Kidney tubule cell (primary cell): Measurements from ENCODE around the gene C10orf71.

Source experiments
- DNase-seq: peaks from one replicate; pipeline ENCODE4 v3.0.0-alpha.2; 2018; ENCODE audit warnings: low spot score

C10orf71 gene, protein sequence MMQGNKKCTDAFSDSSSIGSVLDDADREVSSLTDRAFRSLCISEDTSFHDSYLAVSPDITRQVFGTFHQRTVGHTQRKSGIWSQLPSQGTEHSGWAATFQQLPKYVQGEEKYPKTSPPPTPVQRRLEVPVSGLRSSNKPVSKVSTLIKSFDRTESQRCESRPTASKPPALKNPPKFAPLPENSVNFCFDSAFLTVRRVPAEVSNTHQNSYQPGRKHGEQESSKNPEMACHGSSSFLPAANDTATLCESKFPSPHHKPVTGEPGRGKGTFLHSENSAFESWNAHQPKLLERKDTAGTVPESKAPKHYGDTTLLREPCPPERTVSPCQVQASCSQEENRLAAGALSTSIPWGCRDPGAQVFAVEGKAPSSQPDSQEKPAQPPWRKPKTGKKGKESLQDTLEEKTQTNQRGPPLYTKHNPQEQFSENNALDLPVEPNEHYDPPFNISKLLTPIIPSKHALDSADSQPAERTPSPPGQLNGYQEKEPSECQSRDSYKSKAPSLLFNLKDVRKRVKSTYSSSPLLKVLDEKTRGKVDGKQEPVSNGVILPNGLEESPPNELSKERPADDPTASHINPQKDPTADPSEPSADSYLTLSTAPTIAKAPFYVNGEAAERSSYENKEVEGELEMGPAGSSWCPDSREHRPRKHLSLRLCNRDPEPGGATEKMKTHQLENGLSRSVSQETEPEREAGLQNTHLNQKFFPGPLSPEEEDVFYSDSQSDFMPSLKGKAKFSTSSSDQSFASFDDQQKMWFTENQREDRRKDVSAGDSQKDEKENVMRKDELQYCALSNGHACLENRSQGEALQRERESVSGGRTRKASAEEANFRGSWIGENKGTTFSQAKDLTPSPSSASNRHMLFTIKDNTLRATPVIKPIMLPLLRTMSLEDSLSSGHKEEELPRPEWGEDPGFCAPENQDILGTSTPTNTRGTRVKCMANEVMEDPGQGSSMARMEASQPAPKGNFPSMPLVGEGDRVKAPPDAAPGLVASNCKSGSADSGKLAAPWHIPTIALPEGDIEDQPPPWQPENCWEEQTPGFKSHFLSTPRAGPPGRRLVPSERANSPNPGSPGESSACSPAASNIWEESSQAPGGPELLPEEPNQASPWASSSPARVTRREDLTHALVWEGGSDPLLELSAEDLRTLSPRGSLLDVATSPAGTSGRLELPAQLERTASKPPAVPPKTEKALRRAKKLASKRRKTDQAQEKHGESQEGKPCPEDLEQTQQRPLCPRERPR (N-terminal part only)

DNA sequence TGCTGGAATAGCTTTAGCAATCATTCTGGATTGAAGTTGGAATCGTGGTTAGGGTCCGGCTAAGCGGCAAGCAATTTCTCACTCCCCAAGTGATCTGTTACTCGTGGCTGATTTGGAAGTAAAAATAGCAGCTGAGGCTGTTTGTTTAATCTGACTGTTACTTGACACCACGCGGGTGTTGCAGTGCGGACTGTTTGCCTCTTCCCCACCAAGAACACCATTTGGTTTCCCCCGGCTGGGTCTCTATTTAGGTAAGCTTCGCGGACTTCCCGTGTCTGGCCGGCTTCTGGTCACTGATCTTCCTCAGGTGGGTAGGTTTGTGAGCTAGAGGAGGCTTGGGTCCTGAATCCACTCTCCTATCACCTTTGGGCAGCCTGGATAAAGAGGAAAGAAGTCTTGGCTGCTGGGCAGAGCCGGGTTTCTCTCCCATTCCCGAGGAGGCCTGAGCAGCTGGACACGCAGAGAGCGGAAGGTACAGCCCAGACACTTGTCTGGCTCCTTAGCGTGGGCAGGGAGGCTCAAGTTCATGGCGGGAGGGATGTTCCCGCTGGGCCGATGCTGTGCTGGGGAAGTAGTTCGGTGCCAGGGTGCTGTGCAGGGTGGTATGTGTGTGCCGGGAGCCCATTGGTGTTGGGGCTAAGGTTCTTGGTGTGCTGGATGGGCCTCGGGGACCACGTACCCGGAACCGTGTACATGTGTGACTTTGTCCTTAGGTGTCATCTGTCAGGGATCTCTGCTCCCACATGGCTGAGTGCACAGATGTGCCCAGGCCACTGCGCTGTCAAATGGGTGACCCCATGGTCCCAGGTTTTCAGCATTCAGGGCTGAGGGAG is at the start of gene C10orf71:
C10orf71 (plus strand) TSS at position 188 of the 833 bp plus-strand sequence. CDS start 23,376 bp downstream, outside the sequence.
- DNase-seq: no peak

DNA sequence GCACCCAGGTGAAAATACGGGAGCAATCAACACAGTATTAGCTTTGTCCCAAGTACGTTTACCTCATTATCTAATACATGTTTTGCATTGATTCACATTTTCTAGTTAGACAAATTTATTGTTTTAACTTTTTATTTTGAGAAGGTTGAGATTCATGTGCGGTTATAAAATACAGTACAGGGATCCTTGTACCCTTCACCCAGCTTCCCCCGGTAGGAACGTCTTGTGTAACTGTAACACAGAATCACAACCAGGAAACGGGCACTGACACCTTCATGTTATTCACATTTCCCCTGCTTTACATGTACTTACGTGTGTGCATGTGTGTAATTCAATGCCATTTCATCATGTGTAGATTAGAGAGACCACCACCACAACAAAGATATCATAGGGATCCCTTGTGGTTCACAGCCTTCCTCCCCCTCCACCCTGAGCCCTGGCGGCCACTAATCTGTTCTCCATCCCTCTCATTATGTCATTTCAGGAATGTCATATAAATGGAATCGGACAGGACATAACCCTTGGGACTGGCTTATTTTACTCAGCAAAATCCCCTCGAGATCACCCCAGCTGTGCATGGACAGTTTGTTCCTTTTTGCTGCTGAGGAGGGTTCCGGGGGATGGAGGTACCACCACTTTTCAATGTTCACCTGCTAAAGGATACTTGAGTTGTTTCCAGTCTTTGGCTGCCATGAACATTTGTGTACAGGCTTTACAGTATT is 46.5 kb upstream of the C10orf71 start:
- DNase-seq: no peak

DNA sequence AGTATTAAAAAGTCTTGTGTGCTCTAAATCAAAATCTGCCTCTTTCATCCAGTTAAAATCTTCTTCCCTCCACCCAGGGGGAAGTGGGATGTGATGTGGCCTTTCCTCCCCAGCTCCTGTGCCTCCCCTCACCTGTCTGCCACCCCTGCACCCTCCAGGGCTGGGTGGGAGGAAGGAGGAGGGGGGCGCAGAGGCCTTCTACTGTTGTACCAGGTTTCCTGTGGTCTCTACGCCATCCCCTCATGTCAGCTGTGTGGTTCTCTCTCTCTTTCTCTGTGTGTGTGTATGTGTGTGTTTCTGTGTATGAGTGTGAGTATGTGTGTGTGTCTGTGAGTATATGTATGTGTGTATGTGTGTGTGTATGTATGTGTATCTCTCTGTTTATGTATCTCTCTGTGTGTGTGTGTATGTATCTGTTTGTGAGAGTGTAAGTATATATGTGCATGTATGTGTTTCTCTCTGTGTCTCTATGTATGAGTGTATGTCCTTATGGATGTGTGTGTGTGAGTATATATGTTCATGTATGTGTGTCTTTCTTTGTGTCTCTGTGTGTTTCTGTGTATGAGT is 45.5 kb upstream of the C10orf71 start:
- DNase-seq: no peak

DNA sequence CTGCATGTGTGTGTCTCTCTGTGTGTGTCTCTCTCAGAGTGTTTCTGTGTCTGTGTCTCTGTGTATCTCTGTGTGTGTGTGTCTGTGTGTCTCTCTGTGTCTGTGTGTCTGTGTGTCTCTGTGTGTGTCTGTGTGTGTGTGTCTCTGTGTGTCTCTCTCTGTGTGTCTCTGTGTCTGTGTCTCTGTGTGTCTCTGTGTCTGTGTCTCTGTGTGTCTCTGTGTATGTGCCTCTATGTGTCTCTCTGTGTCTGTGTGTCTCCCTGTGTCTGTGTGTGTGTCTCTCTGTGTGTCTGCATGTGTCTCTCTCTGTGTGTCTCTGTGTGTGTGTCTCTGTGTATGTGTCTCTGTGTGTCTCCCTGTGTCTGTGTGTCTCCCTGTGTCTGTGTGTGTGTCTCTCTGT is 44.8 kb upstream of the C10orf71 start:
- DNase-seq: no peak

DNA sequence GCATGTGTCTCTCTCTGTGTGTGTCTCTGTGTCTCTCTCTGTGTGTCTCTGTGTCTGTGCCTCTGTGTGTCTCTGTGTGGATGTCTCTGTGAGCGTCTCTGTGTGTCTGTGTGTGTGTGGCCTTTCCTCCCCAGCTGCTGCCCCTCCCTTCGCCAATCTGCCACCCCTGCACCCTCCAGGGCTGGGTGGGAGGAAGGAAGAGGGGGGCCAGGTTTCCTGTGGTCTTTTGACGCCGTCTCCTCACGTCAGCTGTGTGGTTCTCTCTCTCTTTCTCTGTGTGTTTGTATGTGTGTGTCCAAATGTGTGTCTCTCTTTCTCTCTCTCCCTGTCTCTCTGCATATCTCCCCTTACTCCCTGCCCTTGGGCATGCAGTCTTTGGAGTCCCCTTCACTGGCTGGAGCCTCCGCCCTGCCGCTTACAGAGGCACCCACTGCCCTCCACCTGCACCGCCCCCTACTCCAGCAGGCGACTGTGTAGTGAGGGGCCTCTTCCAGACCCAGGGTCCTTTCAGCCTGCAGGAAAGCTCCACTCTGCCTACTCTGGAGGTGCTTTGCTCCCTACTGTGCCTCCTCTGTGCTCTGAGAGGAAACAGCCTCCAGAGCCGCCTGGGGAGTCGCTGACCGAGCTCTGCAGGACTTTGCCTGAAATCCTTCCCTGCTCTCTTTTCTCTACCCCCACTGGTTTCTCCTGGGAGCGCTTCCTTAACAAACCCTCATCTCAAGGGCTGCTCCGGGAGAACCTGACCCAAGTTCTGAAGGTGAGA is 44.2 kb upstream of the C10orf71 start:
- DNase-seq: no peak

DNA sequence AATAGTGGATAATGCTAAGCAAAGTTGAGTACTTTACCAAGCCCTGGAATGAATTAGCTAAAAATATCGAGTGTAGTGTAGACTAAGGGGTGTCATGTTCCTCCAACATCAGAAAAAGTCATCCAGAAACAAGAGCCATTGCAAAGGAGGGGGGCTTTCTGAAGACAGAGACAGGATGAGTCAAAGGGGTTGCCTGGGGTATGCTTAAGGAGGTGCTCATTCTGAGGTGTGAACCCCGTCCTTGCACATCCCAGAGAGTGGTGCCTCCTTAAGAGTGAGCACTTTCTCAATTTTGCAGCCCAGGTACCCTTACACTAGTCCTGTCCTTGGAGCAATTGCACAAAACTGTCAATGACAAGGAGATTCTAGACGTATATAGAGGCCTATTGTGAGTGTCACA is 43.1 kb upstream of the C10orf71 start:
- no peak for DNase-seq

DNA sequence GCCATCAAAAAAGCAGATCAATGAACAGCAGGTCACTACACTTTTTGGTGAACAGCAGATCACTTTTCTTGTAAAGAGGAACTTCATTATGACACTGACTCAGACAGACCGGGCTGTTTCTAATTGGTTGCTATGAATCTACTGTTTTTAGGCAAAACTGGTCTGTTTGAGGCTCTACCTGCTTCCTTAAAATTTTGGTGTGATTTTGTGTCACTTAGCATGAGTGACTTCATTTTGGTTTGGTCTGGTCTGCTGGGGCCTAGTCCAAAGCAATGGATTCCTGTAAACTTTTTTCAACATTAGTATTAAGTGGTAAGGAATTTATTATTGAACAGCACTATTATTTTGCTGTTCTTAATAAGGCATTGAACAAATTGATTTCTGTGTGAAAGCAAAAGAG is 41.8 kb upstream of the C10orf71 start:
- DNase-seq: no peak

DNA sequence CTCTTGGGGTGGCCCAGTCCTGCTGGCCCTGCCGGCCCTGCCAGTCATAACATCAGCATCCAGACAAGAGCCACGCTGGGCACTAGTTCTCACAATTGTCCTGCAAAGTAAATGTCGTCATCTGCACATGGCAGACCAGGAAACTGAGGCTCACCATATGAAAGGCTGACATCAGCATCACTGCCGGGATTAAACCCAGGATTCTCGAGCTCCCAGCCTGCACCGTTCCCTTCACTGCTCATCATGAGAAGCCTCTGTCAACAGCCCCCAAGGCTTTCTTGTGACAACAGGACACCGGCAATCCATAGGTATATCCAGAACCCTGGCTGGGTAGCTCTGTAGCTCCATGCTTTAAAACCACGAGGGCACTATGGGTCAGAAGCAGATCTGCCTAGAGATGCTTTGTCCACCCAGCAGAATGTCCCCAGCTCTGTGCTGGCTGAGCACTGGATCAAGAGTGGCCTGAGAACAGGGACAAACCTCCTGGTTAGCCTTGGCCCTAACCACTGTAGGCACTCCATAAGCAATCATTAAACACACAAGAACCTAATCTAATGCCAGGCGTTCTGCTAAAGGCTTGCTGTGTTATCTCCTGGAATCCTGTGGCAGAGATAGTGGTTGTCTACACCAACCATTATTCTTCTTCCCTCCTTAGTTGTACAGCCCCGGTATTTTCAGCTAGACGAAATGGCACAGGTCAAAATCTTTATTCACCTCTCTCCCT is 41.2 kb upstream of the C10orf71 start:
- DNase-seq: no peak

DNA sequence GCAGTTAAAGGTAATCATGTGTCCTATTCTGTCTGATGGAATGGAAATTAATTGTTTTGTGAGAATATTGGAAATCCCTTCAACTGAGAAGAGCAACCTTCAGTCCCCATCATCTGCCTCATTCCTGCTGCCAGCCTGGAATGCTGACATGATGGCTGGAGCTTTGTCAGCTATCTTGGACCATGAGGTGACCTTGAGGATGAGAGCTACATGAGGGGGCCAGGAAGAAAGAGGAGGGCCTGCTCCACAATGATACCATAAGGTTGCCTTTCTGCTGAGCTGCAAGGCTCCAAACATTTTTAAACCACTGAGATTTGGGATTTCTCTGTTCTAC is 40.7 kb upstream of the C10orf71 start:
- DNase-seq: no peak

DNA sequence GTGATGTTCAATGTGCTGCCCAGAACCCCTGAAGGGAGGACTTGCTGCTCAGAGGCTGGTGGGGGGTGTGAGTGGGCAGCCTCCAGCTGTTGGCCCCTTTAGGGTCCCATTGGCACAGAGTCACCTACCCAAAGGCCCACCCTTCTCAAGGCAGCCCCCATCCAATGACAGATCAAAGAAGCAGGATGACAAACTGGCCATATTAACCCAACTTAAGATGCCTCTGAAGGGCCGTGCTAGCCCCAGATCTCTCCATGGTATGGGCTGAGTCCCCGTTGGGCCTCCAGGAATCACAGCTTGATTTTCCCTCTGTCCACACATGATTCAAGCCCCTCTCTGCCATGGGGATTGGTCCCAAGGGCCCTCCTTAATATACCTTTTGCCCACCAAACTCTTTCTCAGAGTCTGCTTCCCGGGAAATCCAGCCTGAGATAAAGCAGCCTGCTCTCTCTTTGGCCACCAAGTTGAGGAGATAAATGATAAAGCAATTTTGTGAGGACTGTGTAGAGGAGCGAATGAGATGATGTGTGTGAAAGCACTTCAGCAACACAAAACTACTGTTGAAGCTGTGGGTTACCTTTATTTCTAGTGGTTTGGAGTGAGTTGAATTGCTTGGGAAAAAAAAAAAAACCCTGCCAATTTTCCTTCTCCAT is 38.2 kb upstream of the C10orf71 start:
- no peak for DNase-seq

DNA sequence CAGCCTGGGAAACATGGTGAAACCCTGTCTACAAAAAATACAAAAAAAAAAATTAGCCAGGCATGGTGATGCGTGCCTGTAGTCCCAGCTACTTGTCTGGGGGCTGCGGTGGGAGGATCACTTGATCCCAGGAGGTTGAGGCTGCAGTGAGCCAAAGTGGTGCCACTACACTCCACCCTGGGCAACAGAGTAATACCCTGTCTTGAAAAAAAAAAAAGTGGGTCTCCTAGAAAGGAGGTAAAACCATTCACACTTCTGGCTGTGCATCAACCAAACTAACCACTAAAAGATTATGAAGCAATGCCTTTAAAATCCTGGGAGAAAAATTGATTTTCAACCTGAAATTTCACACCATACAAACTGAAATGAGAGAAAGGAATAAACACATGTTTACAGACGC is 35.4 kb upstream of the C10orf71 start:
- DNase-seq: no peak

DNA sequence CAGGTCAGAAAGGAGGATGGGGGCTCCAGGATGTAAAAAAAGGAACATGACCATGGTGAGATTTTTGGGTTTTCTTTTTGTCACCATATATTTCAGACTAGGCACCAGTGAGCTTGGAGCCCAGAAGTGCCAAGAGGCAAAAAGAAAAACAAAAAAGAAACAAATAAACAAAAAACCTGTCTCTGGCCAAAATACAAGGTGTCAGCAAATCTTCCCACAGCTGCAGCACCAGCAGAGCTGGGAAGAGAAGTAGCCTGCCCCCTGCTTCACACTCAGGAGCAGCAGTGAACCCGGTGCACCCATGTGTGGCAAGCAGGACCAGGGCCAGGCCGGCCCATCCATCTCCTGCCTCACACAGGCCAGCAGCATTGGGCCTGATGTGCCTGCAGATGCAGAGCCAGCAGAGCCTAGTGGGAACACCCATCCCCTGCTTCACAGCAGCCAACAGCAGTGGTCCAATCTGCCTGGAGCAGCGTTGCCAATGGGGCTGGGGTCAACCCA is 34.7 kb upstream of the C10orf71 start:
- no peak for DNase-seq

DNA sequence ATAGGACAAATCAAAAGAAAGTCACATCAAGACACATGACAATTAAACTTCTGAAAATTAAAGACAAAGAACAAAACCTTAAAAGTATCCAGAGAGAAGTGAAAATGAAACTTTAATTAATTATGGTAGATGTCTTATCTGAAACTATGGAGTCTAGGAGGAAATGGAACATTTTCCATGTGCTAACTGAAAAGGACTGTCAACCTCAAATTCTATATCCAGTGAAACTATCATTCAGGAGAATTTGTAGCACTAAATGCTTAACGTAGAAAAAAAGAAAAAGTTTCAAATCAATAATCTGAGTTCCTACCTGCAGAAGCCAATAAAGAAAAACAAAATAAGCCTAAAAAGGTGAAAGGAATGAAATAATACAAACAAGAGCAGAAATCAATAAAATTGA is 33.1 kb upstream of the C10orf71 start:
- no peak for DNase-seq

DNA sequence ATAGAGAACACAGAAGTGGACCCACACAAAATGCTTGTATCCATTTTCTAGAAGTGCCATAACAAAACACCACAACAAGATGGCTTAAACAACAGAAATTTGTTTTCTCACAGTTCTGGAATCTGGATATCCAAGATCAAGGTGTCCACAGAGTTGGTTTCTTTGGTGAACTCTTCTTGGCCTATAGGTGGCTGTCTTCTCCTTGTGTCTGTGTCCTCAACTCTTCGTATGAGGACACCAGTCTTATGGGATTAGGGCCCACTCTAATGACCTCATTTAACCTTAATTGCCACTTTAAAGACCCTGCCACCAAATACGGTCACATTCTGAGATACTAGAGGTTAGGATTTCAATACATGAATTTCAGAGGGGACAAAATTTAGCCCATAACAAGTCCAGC is 30.8 kb upstream of the C10orf71 start:
- DNase-seq: no peak

DNA sequence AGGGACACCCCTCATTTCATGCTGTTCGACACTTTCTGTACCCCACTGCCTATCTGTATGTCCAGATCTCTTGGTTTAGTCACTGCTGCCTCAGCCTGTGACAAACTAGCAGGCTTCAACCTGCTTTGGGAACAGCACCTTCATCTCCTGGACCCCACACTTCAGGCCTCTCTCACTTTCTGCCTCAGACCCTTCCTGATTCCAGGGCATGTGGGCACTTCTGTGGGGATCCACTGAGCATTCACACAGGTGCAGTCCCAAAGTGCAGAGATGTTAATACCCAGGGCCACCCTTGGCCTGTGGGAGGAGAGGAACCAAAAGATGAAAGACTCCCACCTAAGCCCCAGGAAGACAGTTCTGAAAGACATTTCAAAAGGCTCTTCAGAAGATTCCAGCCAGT is 29.4 kb upstream of the C10orf71 start:
- no peak for DNase-seq

DNA sequence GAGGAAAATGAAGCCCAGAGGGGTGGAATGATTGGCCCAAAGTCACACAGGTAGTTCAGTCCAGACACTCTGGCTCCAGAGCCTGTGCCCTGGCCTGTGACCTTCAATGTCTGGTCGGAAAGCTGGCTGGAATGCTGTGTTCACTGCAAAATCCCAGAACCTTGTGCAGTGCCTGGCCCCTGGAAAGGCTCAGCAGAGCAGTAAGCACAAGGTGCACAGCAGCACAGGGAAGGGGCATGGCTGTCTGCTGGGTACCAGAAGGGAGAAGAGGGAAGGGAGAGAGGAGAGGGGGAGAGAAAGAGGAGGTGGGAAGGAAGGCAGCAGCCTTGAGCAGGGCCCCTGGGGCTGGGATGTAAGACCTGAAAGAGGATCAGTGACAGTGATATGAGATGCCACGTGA is 28.4 kb upstream of the C10orf71 start:
- DNase-seq: no peak

DNA sequence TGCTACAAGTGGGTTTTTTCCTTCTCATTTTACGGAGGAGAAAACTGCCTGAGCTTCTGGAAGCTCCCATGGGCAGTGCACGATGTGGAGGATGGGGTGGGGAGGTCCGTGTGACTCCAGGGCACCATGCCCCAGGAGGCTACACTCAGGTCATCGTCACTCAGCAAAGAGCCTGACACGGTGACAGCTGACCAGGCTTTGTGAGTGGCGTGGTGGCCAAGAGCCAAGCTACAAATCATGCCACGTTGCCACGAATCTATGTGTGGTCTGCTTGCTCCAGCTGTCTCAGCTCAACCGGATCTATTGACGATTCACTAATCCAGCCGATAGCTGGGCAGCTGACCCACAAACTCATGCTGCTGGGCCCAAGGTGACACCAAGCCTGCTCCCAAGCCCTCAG is 27.6 kb upstream of the C10orf71 start:
- DNase-seq: no peak

DNA sequence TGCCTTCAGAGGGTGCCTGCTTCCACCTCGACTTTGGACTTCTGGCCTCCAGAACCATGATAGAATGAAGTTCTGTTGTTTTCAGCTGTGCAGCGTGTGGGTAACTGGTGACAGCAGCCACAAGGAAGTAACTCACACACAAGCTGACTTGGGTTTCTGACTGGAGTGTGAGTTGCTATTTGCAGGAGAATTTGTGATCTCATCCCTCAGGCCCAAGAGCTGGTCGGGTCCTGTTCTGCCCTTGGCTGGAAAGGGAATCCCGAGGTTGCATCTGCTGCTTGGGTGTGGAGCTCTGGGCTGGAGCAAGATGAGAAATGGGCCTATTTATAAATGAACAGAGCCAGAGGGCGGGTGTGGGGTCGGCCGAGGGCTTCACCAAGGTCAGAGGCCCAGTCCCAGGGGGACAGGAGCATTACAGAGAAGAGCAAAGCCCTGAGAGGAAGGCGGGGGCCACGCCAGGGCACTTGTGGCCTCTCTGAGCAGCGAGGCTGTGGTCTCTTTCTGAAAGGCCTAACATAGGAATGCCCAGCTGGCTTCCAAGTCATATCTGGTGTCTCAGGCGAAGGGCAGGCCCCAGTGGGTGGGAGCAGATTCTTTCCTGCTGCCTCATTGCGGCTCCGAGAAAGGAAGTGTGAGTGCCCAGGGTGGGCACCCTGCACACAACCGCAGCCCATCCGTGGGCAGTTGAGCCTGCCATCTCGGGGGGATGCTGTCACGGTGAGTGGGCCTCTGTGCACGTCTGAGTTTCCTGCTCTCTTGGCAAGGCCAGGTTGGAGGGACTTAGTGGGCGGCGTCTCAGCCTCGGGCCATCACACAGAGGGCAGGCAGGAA is 26.5 kb upstream of the C10orf71 start:
- DNase-seq: no peak
